RPMI8226 (cell line): ENCODE data around the gene LCN2.
A peak's percentile ranks its signal among the peaks of the same experiment; 100 is the strongest.
"Not testable (repeated sequence)": the region's sequence is repeated elsewhere in the genome, so short reads cannot be mapped to it uniquely, and the experiment has no call there.

Experiments used
- DNase-seq: peaks from one replicate; pipeline ENCODE4 v3.0.0-alpha.2; 2015

LCN2 gene

DNA sequence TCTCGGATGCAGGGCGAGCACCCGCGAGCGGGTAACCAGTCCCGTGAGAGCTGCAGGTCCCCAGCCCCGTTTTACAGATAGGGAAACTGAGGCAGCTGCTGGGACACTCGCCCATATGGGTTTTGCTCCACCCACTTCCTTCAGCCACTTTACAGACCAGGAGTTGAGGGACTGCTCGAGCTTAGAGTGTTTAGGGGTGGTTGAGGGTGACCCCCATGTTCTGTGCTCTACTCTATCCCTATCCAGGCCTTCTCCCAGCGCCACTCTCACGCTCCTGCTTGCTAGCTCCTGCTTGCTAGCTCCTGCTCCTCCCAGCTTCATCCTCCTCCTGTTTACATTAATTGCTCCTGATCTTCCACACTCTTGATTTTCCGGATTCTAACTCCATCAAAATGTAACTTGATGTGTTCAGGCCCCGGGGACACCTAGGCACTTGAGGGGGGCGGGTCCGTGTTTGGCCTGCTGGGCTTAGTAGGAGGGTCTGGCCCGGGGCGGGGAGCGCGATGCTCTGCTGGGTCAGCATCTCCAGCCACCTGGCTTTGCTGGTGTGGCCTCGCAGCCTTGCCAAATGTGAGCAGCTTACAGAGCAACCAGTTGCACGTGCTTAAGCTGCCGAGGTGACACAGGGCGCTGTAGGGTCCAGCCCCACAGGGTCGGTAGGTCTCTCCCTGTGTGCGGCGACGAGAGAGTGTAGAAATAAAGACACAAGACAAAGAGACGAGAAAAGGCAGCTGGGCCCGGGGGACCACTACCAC is 20.2 kb upstream of the LCN2 start:
- peak; percentile 91 for DNase-seq

DNA sequence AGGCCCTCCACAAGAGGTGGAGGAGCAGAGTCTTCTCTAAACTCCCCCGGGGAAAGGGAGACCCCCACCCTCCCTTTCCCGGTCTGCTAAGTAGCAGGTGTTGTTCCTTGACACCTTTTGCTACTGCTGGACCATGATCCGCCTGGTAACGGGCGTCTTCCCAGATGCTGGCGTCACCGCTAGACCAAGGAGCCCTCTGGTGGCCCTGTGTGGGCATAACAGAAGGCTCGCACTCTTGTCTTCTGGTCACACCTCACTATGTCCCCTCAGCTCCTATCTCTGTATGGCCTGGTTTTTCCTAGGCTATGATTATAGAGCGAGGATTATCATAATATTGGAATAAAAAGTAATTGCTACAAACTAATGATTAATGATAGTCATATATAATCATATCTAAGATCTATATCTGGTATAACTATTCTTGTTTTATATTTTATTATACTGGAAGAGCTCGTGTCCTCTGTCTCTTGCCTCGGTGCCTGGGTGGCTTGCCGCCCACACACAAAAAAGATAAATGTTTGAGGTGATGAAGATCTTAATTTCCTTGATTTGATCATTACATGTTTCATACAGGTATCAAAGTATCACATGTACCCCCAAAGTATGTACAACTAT is 19.2 kb upstream of the LCN2 start:
- not testable (repeated sequence) for DNase-seq

DNA sequence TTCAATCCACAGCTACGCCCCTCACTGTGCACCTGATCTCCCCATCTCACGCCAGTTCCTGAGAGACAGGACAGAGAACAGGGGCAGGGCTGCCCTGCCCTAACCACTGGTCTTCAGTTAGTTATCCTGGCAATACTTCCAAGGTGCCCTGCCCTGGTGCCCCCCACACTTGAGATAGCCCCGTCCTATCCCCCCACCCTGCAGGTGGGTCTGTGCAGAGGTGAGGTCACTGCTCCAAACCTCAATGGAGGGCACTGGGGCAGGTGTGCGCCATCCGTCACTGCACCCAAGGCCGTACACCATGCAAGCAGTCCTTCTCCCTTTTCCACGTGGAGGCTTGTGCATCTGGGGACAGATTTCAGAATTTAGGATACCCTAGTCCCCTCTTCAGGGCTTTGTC is 18.6 kb upstream of the LCN2 start:
- not testable (repeated sequence) for DNase-seq

DNA sequence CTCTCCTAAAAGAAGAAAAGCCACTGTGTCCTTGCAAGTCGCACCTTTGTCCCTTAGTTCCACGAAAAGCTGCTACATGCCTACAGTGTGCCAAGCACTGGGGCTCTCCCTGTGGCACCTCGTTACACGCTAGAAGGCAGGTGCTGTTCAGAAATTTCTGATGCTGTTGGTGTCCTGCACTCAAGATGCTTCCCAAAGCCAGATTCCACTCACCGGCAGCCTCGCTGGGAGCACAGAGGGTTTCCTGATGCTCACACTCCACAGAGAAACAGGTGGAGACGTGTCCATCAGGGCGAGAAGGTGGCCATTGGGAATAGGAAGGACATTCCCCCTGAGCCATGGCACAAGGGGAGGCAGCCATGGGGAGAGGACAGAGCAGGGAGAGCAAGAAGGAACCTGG is 17.9 kb upstream of the LCN2 start:
- not testable (repeated sequence) for DNase-seq

DNA sequence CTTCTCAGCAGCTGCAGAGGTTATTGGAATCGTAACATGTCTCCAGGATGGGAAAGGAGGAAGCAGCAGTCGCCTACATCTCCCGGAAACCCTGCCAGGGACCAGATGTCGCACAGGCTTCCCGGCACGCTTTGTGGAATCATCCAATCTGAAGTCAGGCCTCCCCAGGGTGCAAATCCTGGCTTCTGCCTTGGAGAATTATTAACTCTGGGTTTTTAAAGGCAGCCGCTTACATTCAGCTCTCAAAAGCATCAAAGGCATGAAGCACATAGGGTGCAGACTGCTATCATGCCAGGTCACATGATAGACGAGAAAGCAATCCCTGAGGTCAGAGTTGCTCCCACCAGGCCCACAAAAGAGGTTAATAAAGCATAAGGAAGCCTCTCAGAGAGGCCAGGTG is 17.1 kb upstream of the LCN2 start:
- DNase-seq = not testable (repeated sequence)

DNA sequence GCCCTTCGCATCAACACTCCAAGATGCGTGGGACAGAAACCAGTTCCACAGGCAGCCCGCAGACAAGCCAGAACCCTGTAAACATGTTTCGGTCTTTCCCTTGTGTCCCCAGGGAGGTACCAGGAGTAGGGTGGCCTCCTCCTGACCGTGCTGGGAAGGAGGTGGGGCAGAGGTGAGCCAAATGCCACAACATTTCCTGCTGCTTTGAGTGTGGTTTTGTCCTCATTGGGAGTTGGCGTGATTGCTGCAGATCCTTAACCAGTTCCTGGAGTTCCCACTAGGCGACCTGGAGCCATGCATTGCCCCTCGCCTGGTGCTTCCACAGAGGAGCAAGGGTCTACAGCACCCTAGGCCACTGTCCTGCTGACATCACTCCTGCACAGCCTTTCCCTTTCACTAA is 13.7 kb upstream of the LCN2 start:
- not testable (repeated sequence) for DNase-seq

DNA sequence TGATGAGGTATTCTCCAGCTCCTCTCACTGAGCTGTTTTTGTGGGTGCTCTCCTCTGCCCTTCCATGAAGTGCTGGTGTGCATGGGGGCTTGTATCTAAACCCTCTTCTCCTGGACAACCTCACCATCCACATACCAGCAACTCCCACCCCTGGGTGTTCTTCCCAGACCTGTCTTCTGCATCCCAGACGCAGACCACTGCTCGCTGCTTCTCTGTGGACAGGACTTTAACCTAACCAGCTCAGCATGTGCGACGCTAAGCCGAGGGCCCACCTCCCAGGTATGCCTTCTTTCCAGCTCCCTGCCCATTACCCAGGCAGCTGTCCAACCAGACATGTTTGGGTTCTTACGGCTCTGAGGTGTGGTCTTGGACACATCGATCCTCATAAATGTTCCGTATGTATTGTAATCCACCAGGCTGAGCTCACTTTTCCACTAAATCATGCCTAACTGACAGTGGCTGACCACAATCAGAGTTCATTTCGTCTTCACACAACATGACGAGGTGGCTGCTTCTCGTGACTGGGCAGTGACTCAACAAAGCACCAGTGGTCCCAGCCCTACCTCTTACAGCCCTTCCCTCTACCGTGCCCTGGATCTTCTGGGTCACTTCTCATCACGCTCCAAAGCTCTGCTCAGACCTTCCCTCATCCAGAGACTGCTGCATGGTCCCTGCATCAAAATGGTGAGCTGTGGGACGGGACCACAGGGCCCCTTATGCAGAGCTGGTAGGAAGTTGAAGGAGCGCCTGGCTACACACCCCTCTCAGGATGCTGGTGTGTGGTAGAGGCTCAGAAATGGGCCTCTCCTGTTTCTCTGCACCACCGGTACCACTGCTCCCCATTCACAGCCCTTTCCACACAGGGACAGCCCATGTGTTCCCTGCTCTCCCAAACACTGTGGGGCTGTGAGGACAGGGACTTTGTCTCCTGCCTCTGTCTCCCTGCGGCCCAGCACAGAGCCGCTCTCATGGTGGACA is 12.1 kb upstream of the LCN2 start:
- no peak for DNase-seq

DNA sequence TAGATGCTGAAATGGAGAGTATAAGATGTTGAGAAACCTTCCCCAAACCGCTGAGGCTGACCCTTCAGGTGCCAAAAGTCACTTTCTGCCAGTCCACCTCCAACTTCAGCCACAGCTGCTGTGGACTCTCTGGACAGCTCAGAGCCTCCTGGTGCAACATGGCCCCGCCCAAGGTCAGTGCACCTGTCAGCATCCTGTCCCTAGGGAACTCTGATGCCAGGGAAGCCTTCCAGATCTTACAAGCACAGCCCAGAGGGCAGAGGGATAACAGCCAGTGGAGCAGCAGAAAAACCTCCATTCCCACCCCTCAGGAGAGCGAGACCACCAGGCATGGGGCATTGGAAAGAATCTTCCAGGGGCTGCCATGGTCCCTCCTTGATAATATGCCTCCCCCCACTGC is 11.3 kb upstream of the LCN2 start:
- DNase-seq = no peak

DNA sequence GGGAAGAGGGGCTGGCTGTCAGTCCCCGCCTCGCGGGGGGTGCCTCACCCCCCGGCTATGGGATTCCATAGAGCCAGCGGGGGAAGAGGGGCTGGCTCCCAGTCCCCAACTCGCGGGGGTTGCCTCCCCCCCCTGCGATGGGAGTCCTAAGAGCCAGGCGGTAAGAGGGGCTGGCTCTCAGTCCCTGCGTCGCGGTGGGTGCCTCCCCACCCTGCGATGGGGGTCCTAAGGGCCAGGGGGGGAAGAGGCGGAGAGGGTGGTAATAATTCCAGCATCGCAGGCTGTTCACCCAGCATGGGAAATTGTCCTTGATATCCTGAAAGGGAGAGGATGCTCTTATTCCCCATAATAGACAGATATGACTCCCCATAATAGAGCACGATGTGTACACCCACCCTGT is 9.6 kb upstream of the LCN2 start:
- no peak for DNase-seq

DNA sequence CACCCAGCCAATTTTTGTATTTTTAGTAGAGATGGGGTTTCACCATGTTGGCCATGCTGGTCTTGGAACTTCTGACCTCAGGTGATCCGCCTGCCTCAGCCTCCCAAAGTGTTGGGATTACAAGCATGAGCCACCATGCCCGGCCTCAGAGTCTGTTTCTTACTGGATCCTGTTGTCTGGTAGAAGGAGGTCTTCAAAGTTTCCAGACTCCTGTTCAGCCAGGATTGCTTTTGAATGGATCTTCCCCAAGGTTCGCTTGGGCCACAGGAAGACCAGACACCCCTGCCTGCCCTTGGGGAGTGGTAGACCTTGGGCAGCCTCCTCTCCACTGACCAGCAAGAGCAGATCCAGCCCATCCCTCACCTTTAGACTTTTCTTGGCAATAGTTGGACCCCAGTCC is 7.6 kb upstream of the LCN2 start:
- no peak for DNase-seq

DNA sequence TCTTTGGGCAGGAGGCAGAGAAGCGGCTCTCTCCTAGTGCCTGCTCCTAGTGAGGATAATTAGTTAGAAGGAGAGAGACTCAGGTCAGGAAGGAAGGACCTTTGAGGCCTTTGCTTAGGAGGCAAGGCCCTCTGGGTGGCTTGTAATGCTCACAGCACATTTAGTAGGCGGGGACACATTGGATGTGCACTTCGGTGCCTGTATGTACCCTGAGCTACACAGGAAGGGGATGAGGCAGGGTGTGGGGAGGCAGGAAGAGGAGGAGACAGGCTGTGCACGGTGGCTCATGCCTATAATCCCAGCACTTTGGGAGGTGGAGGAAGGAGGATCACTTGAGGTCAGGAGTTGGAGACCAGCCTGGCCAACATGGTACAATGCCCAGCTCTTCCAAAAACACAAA is 7.2 kb upstream of the LCN2 start:
- no peak for DNase-seq

DNA sequence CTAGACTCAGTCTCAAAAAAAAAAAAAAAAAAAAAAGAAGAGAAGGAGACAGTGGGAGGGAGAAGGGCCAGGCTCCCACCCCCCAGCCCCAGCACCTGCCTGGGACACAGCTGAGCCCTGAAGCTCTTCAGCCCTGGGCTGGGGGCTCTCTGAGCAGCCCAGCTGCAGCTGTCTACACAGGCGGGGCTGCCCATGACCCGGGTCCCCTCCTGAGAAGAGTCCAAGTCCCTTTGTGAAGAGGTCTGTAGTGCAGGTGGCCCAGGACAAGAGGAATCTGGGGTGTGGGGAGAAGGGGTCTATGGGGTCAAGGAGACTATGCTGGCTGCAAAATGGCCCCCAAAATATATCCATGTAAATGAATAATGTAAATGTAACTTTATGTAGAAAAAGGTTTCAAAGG is 6.7 kb upstream of the LCN2 start:
- DNase-seq = no peak

DNA sequence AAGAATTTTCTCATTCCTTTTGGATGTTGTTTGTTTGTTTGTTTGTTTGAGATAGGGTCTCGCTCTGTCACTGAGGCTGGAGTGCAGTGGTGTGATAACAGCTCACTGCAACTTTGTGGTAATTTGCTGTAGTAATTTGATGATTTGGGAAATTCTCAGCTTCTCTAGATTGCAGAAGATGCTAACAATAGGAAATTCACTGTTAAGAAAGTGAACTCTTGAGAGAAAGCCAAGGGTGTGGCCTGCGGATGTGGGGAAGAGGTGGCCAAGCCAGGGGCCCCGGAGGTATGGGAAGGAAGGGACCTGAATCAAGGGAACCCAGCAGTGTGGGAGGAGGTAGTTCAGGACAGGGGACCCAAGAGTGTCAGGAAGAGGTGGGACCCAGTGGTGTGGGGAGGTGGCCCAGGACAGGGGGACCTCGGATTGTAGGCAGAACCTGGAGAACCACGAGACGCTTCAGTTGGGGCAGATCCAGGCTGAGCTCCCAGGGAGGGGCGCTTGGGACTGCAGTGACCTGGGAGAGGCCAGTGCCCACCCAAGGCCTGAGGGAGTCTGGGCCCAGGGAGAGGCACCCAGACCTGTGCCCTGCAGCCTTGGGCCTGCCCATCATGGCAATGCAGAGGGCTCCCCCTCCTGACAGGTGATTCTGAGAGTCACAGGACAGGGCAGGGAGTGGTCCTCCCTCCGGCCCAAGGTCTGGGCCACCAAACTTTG is 5.6 kb upstream of the LCN2 start:
- DNase-seq = no peak

DNA sequence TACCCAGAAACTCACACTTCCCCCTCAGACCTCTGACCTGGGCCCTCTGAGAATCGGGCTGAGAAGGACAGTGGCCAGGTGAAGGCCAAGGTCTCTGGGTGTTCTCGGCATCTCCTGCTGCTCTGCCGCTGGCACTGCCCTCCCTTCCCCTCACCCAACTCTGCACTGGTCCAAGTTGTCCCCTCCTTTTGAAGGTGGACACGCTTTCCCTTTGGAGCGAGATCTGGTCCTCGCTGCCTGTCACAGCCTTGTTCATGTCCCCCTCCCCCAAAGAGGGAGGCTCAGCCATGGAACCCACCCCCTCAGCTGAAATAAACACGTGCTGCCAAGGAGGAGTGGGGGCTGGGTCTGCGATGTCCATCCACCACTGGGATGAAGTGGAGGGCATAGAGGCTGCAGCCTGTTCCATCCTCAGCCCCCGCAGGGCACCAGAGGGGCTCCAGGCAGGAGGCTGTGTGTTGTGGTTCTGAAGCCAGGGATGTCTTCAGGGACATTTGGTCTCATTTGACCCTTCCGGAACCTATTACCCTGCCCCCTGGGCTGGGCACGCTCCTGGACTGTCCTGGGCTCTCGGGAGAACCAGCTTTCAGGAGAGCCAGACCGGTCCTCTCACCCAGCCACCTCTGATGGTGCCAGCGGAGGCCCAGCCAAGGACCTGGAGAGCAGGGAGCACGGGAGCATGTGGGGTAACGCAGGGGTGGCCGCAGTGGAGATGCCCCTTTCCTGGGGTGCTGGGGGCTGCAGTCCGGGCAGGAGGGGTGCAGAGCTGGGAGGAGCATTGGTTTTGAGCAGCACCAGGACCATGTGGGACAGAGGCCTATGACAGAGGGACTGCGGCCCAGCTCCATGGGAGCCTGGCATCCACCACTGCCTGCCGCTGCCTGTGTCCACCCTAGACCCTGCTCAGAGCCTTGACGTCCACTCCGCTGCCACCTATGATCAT is 4.7 kb upstream of the LCN2 start:
- no peak for DNase-seq

DNA sequence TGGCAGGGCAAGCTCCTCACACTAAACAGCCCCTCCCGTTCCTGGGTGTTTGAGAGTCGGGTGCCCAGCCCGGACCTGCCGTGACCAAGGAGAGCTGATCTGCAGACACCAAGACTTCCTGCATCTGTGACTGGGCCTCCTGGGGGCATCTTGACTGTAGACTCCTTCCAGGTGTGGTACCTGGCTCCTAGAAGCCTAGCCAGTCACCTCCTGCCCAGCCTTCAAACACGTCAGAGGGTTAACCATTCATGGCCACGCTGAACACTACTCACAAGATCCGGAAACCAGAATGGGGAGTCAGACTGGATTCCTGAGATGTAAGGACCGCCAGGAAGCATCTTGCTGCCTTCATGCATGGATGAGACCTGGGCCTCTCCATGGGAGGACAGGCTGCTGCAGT is 3.7 kb upstream of the LCN2 start:
- no peak for DNase-seq

DNA sequence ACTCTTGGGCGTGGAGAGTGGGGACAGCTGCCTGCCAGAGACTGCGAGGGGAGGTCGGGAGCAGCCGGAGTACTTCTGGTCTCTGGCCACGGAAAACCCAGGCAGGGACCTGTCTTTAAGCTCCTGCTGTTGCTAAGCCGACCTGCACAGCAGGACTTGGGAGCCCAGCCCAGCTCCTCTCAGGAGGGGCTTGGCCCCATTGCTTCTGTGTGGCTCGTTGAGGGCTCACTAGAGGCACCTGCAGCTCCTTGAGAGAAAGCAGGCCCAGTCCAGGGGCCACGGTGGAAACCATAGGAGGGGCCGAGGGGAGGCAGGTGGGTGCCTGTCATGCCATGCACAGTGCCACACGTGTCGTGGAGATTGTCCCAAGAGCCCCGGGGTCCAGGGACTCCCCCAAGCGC is 3.3 kb upstream of the LCN2 start:
- DNase-seq = no peak

DNA sequence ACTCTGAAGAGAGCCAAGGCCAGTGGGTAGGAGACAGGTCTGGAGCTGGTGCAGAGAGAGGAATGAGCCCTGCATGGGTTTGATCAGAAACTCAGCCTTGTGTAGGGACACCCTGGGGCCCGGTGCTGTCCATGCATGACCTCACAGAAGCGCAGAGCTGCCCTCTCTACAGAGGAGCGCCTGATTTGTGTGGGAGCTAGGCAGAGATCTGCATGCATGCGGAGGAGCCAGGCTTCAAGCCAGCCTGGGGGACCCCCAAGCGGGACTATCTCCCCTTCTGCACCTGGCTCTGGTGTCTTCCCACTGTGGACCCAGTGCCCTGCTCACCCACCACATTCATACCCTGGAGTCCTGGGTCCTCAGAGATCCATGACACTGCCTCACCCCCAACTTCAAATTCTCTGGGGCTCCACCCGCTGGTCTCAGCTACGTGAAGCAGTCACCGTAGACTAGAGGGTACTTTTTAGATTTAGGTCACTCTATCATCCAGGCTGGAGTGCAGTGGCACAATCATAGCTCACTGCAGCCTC is 2.6 kb upstream of the LCN2 start:
- no peak for DNase-seq

DNA sequence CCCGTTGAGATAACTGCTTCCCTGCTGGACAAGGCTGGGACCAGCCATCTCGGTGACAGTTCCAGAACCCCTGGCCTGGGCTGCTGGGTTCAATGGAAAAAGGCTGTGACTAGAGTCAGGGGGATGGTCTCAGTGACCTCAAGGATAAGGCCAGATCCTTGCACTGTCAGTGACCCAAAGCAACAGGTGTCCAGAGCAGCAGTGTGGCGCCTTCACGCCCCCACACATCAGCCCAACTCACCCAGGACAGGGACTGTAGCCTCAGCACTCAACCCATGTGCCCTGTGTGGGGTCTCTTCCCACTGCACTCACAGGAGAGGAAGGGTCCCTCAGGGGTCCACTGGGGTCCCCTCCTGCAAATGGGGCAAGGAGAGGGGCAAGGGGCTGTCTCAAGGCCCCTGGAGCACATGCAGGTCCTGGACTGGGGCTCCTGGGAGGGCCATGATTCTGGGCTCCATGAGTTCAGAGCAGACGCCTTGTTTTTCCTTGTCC is 698 bp upstream of the LCN2 start:
- no peak for DNase-seq

DNA sequence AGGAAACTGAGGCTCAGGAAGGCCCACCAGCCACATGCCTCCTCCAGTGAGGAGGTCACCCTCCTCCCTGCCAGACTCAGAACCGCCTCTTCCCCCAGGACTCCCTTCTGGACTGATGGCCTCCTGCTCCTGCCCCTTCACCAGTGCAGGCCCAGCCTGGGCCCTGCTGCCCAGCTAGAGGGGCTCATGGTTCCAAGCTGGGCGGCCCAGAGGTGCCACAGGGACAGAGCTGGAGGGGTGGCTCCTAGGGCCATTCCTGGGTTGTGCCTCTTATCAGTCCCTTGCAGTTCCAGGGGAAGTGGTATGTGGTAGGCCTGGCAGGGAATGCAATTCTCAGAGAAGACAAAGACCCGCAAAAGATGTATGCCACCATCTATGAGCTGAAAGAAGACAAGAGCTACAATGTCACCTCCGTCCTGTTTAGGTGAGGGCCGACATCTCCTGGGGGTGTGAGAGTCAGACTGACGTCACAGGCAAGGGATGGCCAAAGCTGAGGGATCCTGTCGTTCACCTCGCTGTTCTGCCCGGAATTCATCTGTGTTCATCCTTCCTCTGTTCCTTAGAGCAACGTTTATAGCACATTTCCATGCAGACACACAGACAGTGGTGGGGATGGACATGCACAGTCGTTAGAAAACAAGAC is 819 bp downstream of the LCN2 start:
- no peak for DNase-seq

DNA sequence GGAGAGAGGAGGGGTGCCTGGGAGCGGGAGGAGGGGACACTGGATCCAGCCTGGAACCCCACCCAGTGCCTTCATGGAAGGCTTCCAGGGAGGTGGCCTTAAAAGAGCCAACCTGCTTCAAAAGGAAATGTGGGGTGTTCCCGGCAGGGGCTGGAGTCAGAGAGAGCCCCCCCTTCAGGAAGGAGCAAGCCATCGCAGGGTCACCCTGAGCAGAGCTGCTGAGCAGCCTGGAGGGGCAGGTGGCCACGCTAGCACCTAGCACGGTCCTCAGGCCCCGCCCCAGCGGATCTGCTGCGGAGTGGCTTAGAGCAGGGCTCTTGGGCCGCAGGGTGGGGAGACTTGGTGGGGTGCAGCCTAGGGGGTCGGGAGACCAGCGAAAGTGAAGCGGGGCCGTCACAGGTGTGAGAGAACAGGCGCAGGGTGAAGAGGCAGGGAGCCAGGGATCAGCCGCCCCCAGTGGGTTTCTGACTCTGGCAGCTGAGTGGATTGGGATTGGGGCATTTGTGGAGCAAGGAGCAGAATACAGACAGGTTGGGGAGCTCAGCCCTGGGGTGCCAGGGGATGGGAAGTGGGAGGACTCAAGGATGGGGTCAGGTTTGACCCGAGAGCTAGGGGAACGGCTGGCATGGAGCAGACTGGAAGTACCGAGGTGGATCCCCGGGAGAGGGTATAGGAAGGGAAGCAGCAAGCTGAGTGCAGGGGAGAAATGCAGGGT is 1.5 kb downstream of the LCN2 start:
- peak; percentile 78 for DNase-seq
